ENCODE measurements around the gene PODXL.
A peak's percentile ranks its signal among the peaks of the same experiment; 100 is the strongest.

The PODXL gene

GRCh38 chr7:131563918-131564317 lies 7.5 kb upstream of the PODXL start:
- no peak for DNase-seq (ENCODE audit: low read depth)

- DNase-seq (ENCODE audit: low read depth) = no peak
These were observed 6.5 kb upstream of the PODXL start for GRCh38 chr7:131562941-131563340.

GRCh38 chr7:131560061-131560460 lies 3.6 kb upstream of the PODXL start:
- DNase-seq (ENCODE audit: low read depth) = no peak

DNA sequence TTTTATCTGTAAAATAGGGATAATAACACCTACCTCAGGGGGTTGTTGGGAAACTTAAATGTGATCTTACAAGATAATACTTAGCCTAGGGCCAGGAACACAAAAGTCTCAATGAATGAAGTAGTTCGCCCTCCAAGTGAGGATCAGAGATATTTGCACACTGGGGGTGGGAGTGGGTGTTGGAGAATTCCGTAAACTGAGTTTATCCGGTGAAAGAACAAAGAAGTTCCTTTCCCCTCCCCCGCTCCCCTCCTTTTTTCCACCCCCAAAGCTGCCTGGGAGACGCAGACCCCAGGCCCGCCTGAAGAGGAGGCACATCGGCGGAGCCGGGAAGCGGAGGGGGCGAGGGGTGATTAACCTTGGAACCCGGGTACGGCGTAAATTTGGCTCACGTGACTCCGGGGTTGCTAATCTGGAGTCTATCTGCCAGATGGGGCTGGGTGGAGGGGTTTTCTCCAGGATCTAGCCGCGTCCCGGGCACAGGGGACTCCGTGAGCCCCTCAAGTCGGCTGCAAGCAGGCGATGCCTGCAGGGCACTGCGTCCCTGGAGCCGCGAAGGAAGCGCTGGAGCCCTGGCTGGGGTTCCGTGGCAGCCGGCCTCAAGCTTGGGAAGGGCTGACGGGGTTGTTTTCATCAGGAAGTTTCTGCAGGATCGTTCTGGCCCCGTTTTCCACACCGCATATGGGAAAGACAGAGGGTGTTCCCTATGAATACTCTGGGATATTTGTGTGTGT lies 1.4 kb upstream of the PODXL start:
- DNase-seq (ENCODE audit: low read depth) = no peak

GRCh38 chr7:131556909-131557651 lies 652 bp upstream of the PODXL start:
- DNase-seq (ENCODE audit: low read depth) = no peak

- DNase-seq (ENCODE audit: low read depth) = no peak
These were observed 826 bp downstream of the PODXL start for GRCh38 chr7:131555552-131556052.

GRCh38 chr7:131554880-131555516 lies 1.4 kb downstream of the PODXL start:
- DNase-seq (ENCODE audit: low read depth) = no peak

DNA sequence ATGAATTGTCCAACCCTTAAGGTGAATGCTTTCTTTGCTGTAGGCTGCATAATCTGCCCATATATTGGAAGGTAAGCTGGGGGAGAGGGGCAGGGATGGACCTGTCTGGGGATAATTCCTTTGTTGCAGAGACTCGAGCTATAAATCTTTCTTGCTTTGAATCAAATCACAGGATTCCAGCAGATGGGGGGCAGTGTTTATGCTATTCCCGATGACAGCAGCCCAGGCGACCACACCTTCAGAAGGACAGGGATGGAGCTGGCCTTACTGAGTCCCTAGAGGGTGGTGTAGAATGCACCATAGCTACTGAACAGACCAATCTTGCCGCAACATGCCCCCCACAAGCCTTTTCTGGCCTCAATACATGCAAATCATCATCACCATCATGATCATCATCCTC lies 2.5 kb downstream of the PODXL start:
- DNase-seq (ENCODE audit: low read depth) = no peak

DNA sequence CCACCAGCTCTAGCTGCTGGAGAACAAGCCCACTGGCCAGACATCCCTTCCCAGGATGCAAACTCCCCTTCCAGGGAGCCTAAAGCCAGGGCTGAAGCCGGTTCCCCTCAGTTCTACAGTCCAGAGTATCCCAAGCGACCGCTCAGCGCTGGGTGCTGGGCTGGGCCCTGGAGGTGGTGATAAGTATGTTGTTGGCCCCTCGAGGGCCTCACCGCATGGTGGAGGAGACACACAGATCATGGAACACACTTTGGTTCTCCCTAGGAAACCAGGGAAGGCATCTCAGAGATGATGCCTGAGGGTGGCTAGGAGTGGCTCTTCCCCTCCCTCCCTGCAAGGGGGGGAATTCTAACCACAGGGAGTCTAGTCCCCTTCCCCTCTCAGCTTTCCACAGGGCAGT lies 4.4 kb downstream of the PODXL start:
- DNase-seq (ENCODE audit: low read depth) = no peak

DNA sequence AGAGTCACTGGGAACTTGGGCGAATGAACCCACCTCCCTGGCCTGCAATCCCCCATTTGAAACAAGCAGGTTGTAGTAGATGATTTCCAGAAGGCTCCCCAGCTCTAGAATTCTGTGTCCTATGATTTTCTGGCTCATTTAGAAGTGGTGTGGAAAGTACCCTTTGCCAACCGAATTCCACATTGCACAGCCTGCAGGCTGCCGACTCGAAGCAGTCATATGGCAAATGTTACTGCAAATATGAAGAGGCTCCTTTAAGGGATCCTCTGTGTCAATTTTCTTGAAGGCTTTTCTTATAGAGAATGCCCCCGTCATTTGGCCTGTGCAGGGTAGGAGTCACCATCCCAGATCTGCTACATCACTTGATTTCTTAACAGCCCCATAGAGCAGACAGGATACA lies 5.6 kb downstream of the PODXL start:
- no peak for DNase-seq (ENCODE audit: low read depth)

- DNase-seq (ENCODE audit: low read depth) = no peak
These were observed 8.1 kb downstream of the PODXL start for GRCh38 chr7:131548371-131548770.

DNA sequence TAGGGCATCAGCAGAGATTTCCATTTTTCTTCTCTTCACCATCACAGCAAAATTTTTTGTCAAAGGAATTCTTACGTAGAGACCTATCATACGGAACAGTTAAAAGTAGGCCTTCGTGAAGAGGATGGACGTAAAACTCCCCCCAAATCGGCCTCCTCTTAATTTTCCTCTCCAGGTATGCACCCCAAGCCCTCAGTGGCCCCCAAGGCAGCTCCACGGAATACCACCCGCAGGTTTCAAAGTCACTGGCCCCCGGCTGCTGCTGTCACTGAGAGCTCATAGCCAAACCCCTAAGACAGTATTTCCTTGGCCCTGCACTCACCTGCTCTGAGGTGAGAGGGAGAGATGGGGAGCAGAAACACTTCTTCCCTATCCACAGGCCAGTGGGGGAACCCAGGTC lies 8.8 kb downstream of the PODXL start:
- no peak for DNase-seq (ENCODE audit: low read depth)

DNA sequence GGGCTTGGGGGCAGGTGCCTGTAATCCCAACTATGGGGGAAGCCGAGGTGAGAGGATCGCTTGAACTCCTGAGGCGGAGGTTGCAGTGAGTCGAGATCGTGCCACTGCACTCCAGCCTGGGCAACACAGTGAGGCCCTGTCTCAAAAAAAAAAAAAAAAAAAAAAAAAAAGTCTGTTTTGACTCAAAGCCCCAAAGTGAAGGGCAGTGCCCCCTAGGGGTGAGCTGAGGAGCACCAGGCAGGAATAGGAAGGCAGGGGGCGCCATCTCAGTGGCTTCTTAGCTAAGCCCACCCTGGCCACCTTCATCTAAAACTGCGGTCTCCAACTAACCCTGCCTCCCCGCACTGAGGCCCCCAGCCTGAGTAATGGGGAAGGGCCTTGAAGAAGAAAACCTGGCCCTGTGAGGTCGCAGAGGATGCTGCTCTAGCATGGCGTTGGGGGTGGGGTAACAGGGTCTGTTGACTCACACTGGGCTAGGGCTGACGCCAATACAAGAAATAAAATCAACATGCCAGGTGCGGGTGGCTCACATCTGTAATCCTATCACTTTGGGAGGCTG lies 9.8 kb downstream of the PODXL start:
- DNase-seq (ENCODE audit: low read depth) = peak; percentile 56

GRCh38 chr7:131546126-131546525 lies 10.3 kb downstream of the PODXL start:
- DNase-seq (ENCODE audit: low read depth) = no peak

DNA sequence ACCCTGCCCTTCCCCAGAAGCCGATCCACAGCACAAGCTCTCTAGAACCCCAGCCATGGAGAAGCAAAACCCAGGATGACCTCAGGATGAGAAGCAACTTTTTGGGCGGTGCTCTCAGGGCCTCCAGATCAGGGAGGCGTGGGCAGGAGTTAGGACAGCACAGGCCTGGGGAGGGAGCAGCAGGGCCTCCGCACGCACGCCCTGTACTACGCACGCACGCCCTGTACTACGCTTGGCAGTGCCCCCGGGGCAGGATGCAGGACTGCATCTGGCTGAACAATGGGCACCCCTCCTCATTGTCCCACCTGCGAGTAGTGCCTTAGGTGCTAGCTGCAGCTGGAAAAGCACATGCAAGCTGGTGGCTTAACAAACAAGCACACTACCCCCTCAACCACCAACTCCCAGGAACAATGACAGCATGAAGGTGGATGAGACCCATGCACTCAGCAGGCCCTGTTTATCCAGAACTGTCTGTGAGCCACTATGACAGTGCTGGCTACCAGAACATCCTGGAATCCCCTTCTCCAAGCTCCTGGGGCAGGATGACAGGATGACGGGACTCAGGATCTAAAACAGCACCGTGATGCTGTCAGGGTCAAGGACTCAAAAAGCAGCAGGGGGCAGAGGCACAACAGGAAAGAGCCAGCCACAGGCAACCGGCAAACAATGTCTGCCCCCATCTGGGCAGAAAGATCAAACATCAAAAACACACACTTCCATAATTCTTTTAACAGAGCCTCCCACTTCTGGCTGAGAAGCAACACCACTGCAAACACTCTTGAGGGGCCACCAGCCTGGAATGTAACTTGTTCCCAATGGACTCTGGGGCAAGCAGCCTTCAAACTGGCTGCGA lies 11.8 kb downstream of the PODXL start:
- no peak for DNase-seq (ENCODE audit: low read depth)

DNA sequence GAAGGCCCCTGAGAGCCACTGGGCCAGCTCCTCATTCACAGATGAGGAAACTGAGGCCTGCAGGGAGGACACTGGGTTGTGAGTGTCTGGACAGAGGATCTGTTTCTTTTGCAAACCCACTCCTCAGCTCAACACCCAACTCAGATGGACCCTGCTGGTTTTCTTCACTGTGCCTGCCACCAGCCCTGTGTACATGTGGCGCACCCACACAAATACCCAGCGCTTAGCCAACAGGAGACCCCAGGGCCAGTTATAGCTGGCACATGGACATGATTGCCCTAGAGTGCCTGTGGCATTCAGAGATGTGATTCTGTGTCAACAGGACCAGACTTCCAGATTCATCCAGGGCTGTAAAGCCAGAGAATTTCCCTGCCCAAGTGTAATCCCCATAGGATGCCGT lies 12.4 kb downstream of the PODXL start:
- DNase-seq (ENCODE audit: low read depth) = no peak

GRCh38 chr7:131543298-131543697 lies 13.1 kb downstream of the PODXL start:
- no peak for DNase-seq (ENCODE audit: low read depth)

DNA sequence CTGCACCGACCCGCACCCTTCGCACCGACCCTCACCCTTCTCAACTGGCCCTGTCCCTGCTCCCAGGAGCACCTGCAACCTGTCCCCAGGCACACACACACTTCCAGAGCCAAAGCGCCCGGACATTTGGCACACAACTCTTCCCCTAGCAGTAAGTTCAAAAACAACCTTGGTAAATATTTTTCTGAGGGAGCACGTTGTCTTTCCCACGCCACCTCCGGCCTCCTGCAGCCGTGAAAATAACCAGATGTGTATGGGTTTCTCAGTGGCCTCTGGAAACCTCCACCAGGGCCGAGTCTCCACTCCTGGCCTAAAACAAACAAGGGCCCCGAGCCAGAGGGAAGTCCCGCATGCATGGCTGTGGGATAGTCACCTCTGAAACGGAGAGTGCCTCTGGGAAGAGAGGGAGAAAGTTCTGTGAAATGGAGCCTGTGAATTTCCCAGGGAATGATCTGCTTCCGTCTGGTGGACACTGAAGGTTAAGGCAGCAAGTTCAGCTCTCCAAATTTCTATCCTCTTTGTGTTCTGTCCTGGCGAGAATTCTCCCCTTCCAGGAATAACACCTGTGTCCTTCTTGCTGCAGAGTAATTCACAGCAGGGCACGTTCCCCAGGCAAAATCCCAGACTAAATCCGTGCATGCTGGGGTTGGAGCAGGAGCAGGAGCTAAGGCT lies 15.8 kb downstream of the PODXL start:
- no peak for DNase-seq (ENCODE audit: low read depth)

GRCh38 chr7:131538813-131539179 lies 17.6 kb downstream of the PODXL start:
- DNase-seq (ENCODE audit: low read depth) = no peak

DNA sequence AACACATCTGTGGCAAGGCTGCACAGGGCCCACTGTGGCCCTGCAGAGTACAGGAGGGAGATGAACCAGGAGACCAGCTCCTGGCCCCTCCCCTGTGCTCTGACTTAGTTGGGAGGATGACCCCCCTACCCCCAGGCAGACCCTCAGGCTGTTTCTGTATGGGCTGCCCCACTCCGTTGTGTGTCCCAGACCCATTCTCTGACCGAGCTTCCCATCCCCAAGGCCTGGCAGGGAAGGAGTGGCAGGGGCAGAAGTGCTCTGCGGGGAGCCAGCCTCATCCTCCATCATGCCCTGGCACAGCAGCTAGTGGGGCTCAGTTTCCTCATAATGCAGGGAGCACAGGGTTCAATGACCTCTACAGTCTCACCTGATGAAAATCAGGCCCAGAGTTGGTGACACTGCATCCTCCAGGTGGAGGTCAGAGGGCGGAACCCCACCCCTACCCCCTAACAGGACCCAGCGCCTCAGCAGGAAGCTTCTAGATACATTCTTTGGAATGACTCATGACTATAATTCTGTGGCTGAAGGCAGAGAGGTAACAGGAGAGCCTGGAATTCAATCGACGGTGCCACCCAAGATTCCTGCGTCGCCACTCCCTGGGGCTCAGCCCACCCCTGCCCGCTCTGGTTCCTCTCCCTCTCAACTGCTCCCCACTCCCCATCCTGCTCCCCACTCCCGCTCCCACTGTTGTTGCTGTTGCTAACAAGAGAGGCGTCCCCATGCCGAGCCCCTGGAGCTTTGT lies 18.2 kb downstream of the PODXL start:
- no peak for DNase-seq (ENCODE audit: low read depth)

DNA sequence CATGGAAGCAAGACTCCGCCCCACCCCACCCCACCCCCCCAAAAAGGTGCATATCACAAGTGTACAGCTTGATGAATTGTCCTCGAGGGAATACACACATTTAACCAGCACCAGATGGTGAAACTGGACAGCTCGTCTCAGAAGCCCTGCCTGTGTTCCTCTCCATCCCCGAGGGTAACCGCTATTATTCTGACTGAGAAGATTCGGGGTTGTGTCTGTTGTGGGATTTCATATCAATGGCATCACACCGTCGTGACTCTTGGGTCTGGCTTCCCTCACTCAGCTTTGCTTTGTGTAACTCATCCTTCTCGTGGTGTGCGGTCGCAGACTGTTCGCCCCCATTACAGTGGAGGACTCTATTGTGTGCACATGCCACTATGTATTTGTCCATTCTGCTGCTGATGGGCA lies 18.9 kb downstream of the PODXL start:
- DNase-seq (ENCODE audit: low read depth) = no peak

Data from activated T-cell treated with anti-CD3 and anti-CD28 coated beads for 48 hours (primary cell).